Measurements from ENCODE around the gene PTPN4.
"Not testable (repeated sequence)": the region's sequence is repeated elsewhere in the genome, so short reads cannot be mapped to it uniquely, and the experiment has no call there.

Gene PTPN4

GRCh38 chr2:119760956-119761275, 1.2 kb downstream of the PTPN4 start:
- no peak for DNase-seq (ENCODE audit: low read depth in 2 of 2, low spot score in 1 of 2)

GRCh38 chr2:119764832-119765231, 5.1 kb downstream of the PTPN4 start:
- no peak for DNase-seq (ENCODE audit: low read depth in 2 of 2, low spot score in 1 of 2)

- no peak for DNase-seq (ENCODE audit: low read depth in 2 of 2, low spot score in 1 of 2)
Observed at GRCh38 chr2:119765433-119766002, 5.8 kb downstream of the PTPN4 start.

- no peak for DNase-seq (ENCODE audit: low read depth in 2 of 2, low spot score in 1 of 2)
Observed at GRCh38 chr2:119766944-119767343, 7.2 kb downstream of the PTPN4 start.

GRCh38 chr2:119768742-119769141, 9.0 kb downstream of the PTPN4 start:
- no peak for DNase-seq (ENCODE audit: low read depth in 2 of 2, low spot score in 1 of 2)

- no peak for DNase-seq (ENCODE audit: low read depth in 2 of 2, low spot score in 1 of 2)
Observed at GRCh38 chr2:119769645-119770044, 9.9 kb downstream of the PTPN4 start.

- no peak for DNase-seq (ENCODE audit: low read depth in 2 of 2, low spot score in 1 of 2)
Observed at GRCh38 chr2:119771331-119771730, 11.6 kb downstream of the PTPN4 start.

GRCh38 chr2:119772128-119772527, 12.4 kb downstream of the PTPN4 start:
- DNase-seq (ENCODE audit: low read depth in 2 of 2, low spot score in 1 of 2), result no peak

- no peak for DNase-seq (ENCODE audit: low read depth in 2 of 2, low spot score in 1 of 2)
Observed at GRCh38 chr2:119772767-119773166, 13.0 kb downstream of the PTPN4 start.

GRCh38 chr2:119774026-119774425, 14.3 kb downstream of the PTPN4 start:
- no peak for DNase-seq (ENCODE audit: low read depth in 2 of 2, low spot score in 1 of 2)

GRCh38 chr2:119775102-119775501, 15.4 kb downstream of the PTPN4 start:
- no peak for DNase-seq (ENCODE audit: low read depth in 2 of 2, low spot score in 1 of 2)

GRCh38 chr2:119782308-119783027, 22.7 kb downstream of the PTPN4 start:
- no peak for DNase-seq (ENCODE audit: low read depth in 2 of 2, low spot score in 1 of 2)

GRCh38 chr2:119784876-119785275, 25.2 kb downstream of the PTPN4 start:
- DNase-seq (ENCODE audit: low read depth in 2 of 2, low spot score in 1 of 2), result no peak

- no peak for DNase-seq (ENCODE audit: low read depth in 2 of 2, low spot score in 1 of 2)
Observed at GRCh38 chr2:119786295-119786694, 26.6 kb downstream of the PTPN4 start.

GRCh38 chr2:119788752-119789151, 29.0 kb downstream of the PTPN4 start:
- DNase-seq (ENCODE audit: low read depth in 2 of 2, low spot score in 1 of 2), result no peak

GRCh38 chr2:119790466-119790865, 30.7 kb downstream of the PTPN4 start:
- DNase-seq (ENCODE audit: low read depth in 2 of 2, low spot score in 1 of 2), result no peak

GRCh38 chr2:119792907-119793312, 33.2 kb downstream of the PTPN4 start:
- no peak for DNase-seq (ENCODE audit: low read depth in 2 of 2, low spot score in 1 of 2)

- no peak for DNase-seq (ENCODE audit: low read depth in 2 of 2, low spot score in 1 of 2)
Observed at GRCh38 chr2:119794237-119794636, 34.5 kb downstream of the PTPN4 start.

GRCh38 chr2:119795309-119796303, 35.9 kb downstream of the PTPN4 start:
- no peak for DNase-seq (ENCODE audit: low read depth in 2 of 2, low spot score in 1 of 2)

- DNase-seq (ENCODE audit: low read depth in 2 of 2, low spot score in 1 of 2), result no peak
Observed at GRCh38 chr2:119800376-119800902, 40.7 kb downstream of the PTPN4 start.

- DNase-seq (ENCODE audit: low read depth in 2 of 2, low spot score in 1 of 2), result no peak
Observed at GRCh38 chr2:119801040-119801439, 41.3 kb downstream of the PTPN4 start.

- DNase-seq (ENCODE audit: low read depth in 2 of 2, low spot score in 1 of 2), result not testable (repeated sequence)
Observed at GRCh38 chr2:119801989-119802388, 42.3 kb downstream of the PTPN4 start.
